ENCODE results near the gene SLC35D1.
A peak's percentile ranks its signal among the peaks of the same experiment; 100 is the strongest.
"Not testable (repeated sequence)": the region's sequence is repeated elsewhere in the genome, so short reads cannot be mapped to it uniquely, and the experiment has no call there.

SLC35D1 gene

DNA sequence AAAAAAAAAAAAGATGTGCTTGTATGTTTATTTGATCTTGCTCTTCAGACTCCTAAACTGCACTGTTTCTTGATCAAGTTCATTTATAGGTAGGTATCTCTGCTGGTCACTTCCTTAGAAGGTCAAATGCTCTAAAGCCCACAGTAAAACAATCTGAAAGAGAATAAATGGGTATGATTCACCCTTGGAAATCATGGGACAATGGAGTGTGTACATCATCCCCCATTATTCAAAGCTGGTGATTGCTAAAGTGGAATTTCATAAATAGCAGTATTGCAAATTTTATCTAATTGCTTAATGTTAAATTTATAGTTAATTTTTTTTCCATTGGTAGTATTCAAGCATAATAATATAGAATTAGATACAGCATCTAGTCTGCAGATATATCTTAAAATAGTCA lies 75.7 kb downstream of the SLC35D1 start:
- DNase-seq: no peak
- H3K4me3 ChIP-seq (ENCODE audit: low read depth, low read length): no peak overlapping the region
- TF ChIP-seq, protein P1, sequence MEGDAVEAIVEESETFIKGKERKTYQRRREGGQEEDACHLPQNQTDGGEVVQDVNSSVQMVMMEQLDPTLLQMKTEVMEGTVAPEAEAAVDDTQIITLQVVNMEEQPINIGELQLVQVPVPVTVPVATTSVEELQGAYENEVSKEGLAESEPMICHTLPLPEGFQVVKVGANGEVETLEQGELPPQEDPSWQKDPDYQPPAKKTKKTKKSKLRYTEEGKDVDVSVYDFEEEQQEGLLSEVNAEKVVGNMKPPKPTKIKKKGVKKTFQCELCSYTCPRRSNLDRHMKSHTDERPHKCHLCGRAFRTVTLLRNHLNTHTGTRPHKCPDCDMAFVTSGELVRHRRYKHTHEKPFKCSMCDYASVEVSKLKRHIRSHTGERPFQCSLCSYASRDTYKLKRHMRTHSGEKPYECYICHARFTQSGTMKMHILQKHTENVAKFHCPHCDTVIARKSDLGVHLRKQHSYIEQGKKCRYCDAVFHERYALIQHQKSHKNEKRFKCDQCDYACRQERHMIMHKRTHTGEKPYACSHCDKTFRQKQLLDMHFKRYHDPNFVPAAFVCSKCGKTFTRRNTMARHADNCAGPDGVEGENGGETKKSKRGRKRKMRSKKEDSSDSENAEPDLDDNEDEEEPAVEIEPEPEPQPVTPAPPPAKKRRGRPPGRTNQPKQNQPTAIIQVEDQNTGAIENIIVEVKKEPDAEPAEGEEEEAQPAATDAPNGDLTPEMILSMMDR (IDR thresholded peaks at IDR 0.05; ENCODE audit: low read depth, low read length, missing control alignments): no peak
- H3K36me3 ChIP-seq (replicated peaks): peaks cover 49% of the 10 kb centered on the region
- H3K27ac ChIP-seq: no peak overlapping the region
- in situ Hi-C loops (cut with HindIII; ENCODE audit: low pct_ligation_motif_present, low sequenced_read_pairs): no loop called here
- H3K27me3 ChIP-seq (replicated peaks): no peaks in the 10 kb centered on the region

DNA sequence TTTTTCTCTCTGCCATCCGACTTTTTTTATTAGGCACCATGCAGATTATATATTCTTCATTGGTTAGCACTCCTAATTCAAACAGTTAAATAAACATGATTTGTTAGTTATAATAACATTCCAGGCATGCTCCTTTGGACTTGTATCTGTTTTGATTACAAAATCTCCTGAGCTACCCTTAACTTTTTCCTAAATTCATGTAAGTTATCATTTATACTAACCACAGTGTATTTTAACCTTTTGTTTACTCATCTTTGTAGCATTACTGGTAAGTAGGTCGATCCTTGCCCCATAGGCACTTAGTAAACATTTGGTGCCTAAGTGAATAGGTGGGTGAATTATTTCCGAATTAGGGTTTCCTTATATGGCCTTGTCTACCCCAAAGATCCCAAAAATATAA lies 85.4 kb downstream of the SLC35D1 start:
- Histone ChIP-seq H3K4me3 (ENCODE audit: low read depth, low read length) (no peak overlapping the region), H3K27me3 (replicated peaks) (no peaks in the 10 kb centered on the region), H3K27ac (no peak overlapping the region), H3K36me3 (replicated peaks) (peaks cover 50% of the 10 kb centered on the region)
- TF ChIP-seq, protein P1 (IDR thresholded peaks at IDR 0.05; ENCODE audit: low read depth, low read length, missing control alignments): no peak
- DNase-seq: no peak
- in situ Hi-C loops (cut with HindIII; ENCODE audit: low pct_ligation_motif_present, low sequenced_read_pairs): loop anchor here (25.0 kb wide), 1 partner anchor 206 kb away; the partner anchor contains the start of gene DYNLT5

- H3K36me3 ChIP-seq (replicated peaks): peaks cover 48% of the 10 kb centered on the region
- in situ Hi-C loops (cut with HindIII; ENCODE audit: low pct_ligation_motif_present, low sequenced_read_pairs): loop anchor here (25.0 kb wide), 1 partner anchor 204 kb away; the partner anchor contains the start of gene DYNLT5
- DNase-seq: not testable (repeated sequence)
These were observed 87.6 kb downstream of the SLC35D1 start for GRCh38 chr1:66966188-66966873.

GRCh38 chr1:66957938-66958337 lies 96.0 kb downstream of the SLC35D1 start:
- Histone ChIP-seq H3K36me3 (replicated peaks) (peaks cover 41% of the 10 kb centered on the region), H3K27me3 (replicated peaks) (no peaks in the 10 kb centered on the region), H3K4me3 (ENCODE audit: low read depth, low read length) (no peak overlapping the region), H3K27ac (no peak overlapping the region)
- no peak for DNase-seq
- TF ChIP-seq, protein P1 (IDR thresholded peaks at IDR 0.05; ENCODE audit: low read depth, low read length, missing control alignments): no peak
- in situ Hi-C loops (cut with HindIII; ENCODE audit: low pct_ligation_motif_present, low sequenced_read_pairs): loop anchor here (25.0 kb wide), 1 partner anchor 196 kb away; the partner anchor contains the start of gene DYNLT5

More at GRCh38 chr1:66966188-66966873, 87.6 kb downstream of the SLC35D1 start:
- H3K4me3 ChIP-seq (ENCODE audit: low read depth, low read length); H3K27ac ChIP-seq; H3K27me3 ChIP-seq (replicated peaks): not testable (repeated sequence)

DNA sequence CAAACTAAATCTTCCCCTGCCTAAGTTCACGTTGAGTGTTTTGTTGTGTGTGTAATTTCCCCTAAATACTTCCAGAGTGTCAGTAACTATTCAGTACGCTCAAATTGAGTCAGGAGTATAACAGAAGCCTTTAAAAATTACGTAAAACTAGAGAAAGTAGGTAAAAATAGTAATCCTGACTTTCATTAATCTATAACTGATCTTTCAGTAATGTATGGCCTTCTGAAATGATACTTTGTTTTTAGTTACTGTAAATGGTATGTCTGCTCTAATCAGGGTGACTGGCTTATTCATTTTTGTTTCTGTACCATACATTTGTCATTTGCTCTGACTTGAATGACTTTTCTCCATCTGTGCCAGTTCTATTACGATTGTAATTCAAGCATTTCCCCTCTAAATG lies 99.7 kb downstream of the SLC35D1 start:
- peaks cover 23% of the 10 kb centered on the region for H3K36me3 ChIP-seq (replicated peaks)
- H3K4me3 ChIP-seq (ENCODE audit: low read depth, low read length): no peak overlapping the region
- in situ Hi-C loops (cut with HindIII; ENCODE audit: low pct_ligation_motif_present, low sequenced_read_pairs): loop anchor here (25.0 kb wide), 1 partner anchor 192 kb away; the partner anchor contains the start of gene DYNLT5
- no peaks in the 10 kb centered on the region for H3K27me3 ChIP-seq (replicated peaks)
- TF ChIP-seq, protein P1 (IDR thresholded peaks at IDR 0.05; ENCODE audit: low read depth, low read length, missing control alignments): no peak
- H3K27ac ChIP-seq: peak overlapping the region; percentile 10
- no peak for DNase-seq

DNA sequence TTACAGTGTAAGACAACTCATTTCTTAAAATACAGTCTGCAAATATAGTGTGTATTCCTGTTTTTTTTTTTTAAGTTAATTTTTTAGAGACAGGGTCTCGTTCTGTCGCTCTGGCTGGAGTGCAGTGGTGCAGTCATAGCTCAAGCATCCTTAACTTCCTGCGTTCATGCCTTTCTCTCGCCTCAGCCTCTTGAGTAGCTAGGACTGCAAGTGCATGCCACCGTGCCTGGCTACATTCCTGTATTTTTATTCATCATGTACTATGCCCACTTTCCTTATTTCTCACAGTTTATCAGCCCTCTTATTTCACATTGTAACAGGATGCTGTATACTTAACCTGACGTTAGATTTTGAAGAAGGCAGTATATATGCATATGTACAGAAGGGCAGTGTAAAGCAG lies 102.4 kb downstream of the SLC35D1 start:
- in situ Hi-C loops (cut with HindIII; ENCODE audit: low pct_ligation_motif_present, low sequenced_read_pairs): loop anchor here (25.0 kb wide), 1 partner anchor 189 kb away; the partner anchor contains the start of gene DYNLT5
- TF ChIP-seq, protein P1 (IDR thresholded peaks at IDR 0.05; ENCODE audit: low read depth, low read length, missing control alignments): no peak
- Histone ChIP-seq H3K27ac (peak overlapping the region; percentile 64), H3K27me3 (replicated peaks) (no peaks in the 10 kb centered on the region), H3K36me3 (replicated peaks) (peaks cover 19% of the 10 kb centered on the region), H3K4me3 (ENCODE audit: low read depth, low read length) (no peak overlapping the region)
- DNase-seq: peak; percentile 89

All from brain microvascular endothelial cell (primary cell).